Hematopoietic multipotent progenitor cell treated with erythropoietin and hydrocortisone succinate and interleukin-3 and kit ligand, for 8 days (in vitro differentiated cells): ENCODE results near the gene GKN1.

ENCODE experiments used
- DNase-seq: peaks from one replicate; pipeline ENCODE4 v3.0.0-alpha.2; 2015

GKN1 gene

DNA sequence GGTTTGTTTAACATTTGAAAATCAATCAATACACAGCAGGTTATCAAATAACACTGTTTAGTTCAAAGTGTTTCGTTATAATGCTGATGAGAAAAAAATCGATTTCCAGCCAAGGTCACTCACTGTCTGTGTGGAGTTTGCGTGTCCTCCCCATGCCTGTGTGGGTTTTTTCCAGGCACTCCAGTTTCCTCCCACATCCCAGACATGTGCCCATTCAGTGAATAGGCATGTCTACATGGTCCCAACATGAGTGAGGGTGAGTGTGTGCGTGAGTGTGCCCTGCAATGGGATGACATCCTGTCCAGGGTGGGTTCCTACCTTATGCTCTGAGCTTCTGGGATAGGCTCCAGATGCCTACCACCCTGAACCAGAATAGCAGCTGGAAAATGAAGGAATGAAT lies 13.1 kb upstream of the GKN1 start:
- no peak for DNase-seq

DNA sequence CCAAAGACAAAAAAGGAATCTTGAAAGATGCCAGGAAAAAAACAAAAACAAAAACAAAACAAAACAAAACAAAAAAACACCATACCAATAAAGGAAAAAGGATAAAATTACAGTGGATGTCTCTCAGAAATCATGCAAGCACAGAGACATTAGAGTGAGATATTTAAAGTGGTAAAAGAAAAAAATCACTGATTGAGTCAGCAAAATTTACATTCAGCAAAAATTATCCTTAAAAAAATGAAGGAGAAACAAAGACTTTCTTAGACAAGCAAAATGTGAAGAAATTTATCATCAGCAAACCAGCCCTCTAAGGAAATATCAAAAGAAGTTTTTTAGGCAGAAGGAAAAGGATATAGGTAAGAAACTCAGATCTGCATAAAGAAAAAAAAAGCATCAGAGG lies 10.2 kb upstream of the GKN1 start:
- no peak for DNase-seq

- DNase-seq = no peak
Observed at GRCh38 chr2:68968221-68968620, 6.2 kb upstream of the GKN1 start.

GRCh38 chr2:68969736-68970490 lies 4.5 kb upstream of the GKN1 start:
- no peak for DNase-seq

DNA sequence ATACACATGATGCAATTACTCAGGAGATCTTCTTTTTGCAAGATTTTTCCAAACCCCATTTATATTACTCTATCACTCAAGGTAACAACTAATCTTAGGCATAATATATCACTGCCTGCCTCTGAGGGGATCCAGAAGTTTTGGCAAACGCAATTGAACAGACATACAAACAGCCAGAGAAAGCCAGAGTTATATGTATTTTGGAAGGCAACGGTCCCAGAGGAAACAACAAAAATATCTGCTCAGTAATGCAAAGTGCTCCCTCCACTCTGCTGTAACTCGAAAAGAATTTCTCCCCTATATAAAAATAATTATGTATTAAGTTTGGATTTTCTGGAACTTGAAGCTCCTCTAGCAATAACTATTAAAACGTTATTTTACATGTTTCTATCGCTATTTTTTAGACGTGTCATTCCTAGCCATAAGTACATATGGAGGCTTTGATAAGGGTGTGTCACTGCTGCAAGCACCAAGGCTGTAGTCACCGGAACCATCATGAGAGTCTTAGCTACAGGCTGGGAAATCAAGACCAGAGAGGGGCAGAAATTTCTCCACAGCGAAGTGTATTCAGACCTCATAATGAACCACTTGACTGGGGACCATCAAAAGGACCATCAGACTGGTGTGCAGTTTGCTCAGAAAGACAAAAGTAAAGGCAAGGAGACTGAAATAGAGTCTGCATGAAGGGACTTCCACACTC lies 3.7 kb upstream of the GKN1 start:
- peak; percentile 9 for DNase-seq

DNA sequence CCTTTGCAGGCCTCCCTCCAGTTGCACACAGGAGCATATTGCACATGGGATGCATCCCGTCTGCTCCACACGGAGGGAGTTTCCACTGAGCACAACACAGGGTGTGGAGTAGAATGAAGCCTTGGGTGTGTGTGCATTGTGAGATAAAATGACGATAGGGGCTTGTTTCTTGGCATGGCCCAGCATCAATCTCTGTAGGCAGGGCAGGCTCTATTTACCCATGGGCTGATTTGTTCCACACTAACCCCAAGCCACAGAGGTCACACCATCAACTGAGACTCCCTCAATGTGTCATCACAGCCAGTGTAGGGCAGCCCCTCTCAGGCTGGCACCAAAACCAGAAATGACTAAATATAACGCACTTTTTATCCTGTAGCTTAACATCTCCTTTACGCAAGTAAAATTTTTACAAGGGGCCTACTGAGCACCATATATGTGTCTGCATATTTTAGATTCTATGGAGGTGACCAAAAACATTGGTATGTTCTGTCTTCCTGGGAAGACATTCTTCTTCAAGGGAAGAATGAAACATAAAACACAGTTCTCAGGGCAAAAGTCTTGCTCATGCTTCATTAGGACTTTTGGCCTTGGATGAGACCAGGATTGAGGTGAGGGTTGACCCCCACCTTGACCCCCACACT lies 2.7 kb upstream of the GKN1 start:
- peak; percentile 16 for DNase-seq

GRCh38 chr2:68974946-68975665 lies 670 bp downstream of the GKN1 start:
- no peak for DNase-seq

GRCh38 chr2:68975844-68976243 lies 1.4 kb downstream of the GKN1 start:
- DNase-seq = no peak

- DNase-seq = no peak
Observed at GRCh38 chr2:68977453-68977852, 3.0 kb downstream of the GKN1 start.

GRCh38 chr2:68978098-68978497 lies 3.7 kb downstream of the GKN1 start:
- DNase-seq = no peak

GRCh38 chr2:68980956-68981355 lies 6.5 kb downstream of the GKN1 start:
- no peak for DNase-seq

DNA sequence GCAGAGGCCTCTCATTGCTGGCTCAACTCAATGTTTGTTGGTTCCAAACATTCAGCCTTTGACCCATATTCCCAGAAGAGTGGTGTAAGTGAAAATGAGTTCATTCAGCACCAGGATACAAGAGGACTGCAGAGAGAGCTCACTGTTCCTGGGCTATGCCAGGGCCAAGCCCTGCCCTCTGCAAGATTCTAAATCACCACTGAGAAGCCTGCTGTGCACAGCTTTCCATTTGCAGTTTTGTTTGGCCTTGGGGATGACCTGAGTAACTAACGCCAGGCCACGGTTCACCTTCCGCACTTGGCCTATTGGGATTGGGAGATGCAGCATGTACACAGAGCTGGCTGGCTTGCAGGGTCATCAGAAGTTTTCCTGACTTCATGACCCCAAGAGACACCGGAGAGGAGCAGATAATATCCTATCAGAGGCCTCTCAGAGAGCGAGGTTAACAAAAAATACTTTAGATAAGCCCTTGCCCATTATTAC lies 12.6 kb downstream of the GKN1 start:
- no peak for DNase-seq

- DNase-seq = no peak
Observed at GRCh38 chr2:68989035-68989434, 14.6 kb downstream of the GKN1 start.

- no peak for DNase-seq
Observed at GRCh38 chr2:68992341-68992740, 17.9 kb downstream of the GKN1 start.

DNA sequence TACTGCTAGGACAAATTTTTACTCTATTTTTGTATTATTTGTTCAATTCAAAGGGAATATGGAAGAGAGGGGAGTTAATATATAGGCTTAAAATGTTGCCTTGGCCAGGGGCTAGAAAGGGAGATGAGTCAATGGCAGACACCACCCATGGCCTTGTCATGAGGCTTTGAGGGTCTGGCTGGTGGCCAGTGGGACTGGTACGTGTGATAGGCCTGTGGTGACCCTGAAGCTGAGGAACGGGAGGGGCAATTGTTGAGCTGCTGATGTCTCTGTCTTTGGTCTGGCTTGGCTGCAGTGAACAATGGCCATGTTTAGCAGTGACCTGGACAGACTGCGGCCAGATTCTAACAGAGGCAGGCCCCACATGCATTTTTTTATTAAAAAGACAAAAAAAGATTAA lies 18.5 kb downstream of the GKN1 start:
- DNase-seq = peak; percentile 83

GRCh38 chr2:68993660-68994059 lies 19.2 kb downstream of the GKN1 start:
- no peak for DNase-seq

- DNase-seq = no peak
Observed at GRCh38 chr2:68994864-68995263, 20.4 kb downstream of the GKN1 start.

- DNase-seq = no peak
Observed at GRCh38 chr2:68995916-68996315, 21.5 kb downstream of the GKN1 start.

DNA sequence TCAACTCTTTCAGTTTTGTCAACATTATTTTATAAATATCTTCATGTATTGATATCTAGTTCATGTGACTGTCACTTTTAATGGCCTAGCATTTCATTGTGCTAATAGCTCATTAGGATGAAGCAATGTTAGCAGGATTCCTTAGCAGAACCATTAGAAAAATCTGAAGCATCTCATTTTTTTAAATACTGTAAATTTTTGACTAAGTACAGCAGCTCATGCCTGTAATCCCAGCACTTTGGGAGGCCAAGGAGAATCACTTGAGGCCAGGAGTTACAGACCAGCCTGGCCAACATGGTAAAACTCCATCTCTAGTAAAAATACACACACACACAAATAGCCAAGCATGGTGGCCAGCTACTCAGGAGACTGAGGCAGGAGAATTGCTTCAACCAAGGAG lies 23.0 kb downstream of the GKN1 start:
- no peak for DNase-seq

GRCh38 chr2:69001879-69002278 lies 27.4 kb downstream of the GKN1 start:
- DNase-seq = no peak

GRCh38 chr2:69003731-69004130 lies 29.3 kb downstream of the GKN1 start:
- DNase-seq = no peak

GRCh38 chr2:69007169-69007568 lies 32.7 kb downstream of the GKN1 start:
- no peak for DNase-seq

DNA sequence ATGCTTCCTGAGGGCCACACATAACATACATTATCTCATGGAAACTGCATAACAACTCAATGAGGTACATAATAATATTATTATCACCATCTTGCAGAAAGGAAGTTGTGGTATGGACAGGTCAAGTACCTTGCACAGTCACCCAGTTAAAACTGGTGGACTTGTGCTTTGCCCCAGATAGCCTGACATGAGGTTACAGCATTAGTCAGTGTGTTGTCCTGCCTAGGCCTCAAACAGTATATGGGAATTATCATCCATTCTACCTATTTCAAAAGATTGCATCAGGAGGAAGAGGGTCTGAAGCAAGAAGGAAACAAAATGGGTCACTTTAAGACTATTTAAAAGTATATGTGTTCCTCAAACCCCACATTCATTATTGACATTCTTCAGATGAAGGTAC lies 33.2 kb downstream of the GKN1 start:
- no peak for DNase-seq
